Suprapubic skin (tissue), 4 donors: ENCODE measurements around the gene RPS6KA1. TPM values are rescaled to one million over a fixed set of nuclear protein-coding genes. Genes with fewer than 3 reads are reported as not detected.

Experiments
- DNase-seq, 2 donors: peaks; one replicate each; pipeline ENCODE4 v3.0.0-alpha.2; 2019; ENCODE audit warnings: low spot score in 2 of 2
- H3K27ac ChIP-seq: fragments of 200-600 bp; sonication (generic); one replicate; pipeline ENCODE4 v1.5.1; 2019
- H3K27me3 ChIP-seq: fragments of 200-600 bp; sonication (generic); one replicate; pipeline ENCODE4 v1.5.1; 2019
- H3K36me3 ChIP-seq: fragments of 200-600 bp; sonication (generic); one replicate; pipeline ENCODE4 v1.5.1; 2019
- H3K4me1 ChIP-seq: fragments of 200-600 bp; sonication (generic); one replicate; pipeline ENCODE4 v1.5.1; 2019
- H3K4me3 ChIP-seq: fragments of 200-600 bp; sonication (generic); one replicate; pipeline ENCODE4 v1.5.1; 2019; ENCODE audit warnings: mild to moderate bottlenecking
- H3K9me3 ChIP-seq: fragments of 200-600 bp; sonication (generic); one replicate; pipeline ENCODE4 v1.5.1; 2019
- CTCF ChIP-seq, 2 donors: fragments of 200-600 bp in 1 of 2; fragments of 450-650 bp in 1 of 2; sonication (generic) in 1 of 2; IDR thresholded peaks; one replicate each; pipeline ENCODE4 v1.5.1; 2016 to 2019; ENCODE audit warnings: antibody characterized with exemption in 2 of 2, mild to moderate bottlenecking in 1 of 2, moderate library complexity in 1 of 2
- EP300 ChIP-seq: sonication (generic); formaldehyde crosslinking; IDR thresholded peaks from one replicate; pipeline ENCODE4 v1.6.1; 2017; ENCODE audit warnings: antibody characterized with exemption
- POLR2A ChIP-seq, 2 donors: fragments of 450-650 bp; IDR thresholded peaks; one replicate each; pipeline ENCODE4 v1.6.1; 2017; ENCODE audit warnings: antibody characterized with exemption in 2 of 2, mild to moderate bottlenecking in 2 of 2, moderate library complexity in 2 of 2
- POLR2AphosphoS5 ChIP-seq, 3 donors: sonication (generic); formaldehyde crosslinking; IDR thresholded peaks; one replicate each; pipeline ENCODE4 v1.6.1; 2017; ENCODE audit warnings: antibody characterized with exemption in 3 of 3
- WGBS: methylation state at CpG from one replicate; pipeline ENCODE4 v1.1.5; 2018; 5-methylcytosine and 5-hydroxymethylcytosine counted together
- total RNA-seq, 4 donors: library from RNA; depleted of rRNA; stranded (reverse); fragments of >200 nt; gene quantifications; one replicate each; pipeline ENCODE4 v1.1.0, GENCODE V29; 2016

Gene RPS6KA1
- total RNA-seq, 4 donors from 2014 or later = 37.8 to 50.9 (median 43.7) TPM

- no peak for DNase-seq
- Histone ChIP-seq H3K9me3 (no peaks in the 10 kb centered on the region), H3K36me3 (no peaks in the 10 kb centered on the region), H3K27me3 (peaks cover 5% of the 10 kb centered on the region), H3K27ac (no peak overlapping the region), H3K4me3 (no peak overlapping the region), H3K4me1 (no peaks in the 10 kb centered on the region)
- no peak for TF ChIP-seq CTCF (IDR thresholded peaks at IDR 0.05)
- no peak for TF ChIP-seq POLR2AphosphoS5 (IDR thresholded peaks at IDR 0.05)
- no peak for TF ChIP-seq POLR2A (IDR thresholded peaks at IDR 0.05)
- TF ChIP-seq EP300 = no peak
- WGBS = 74% methylated on average over 4 of the region's 4 CpGs
Measured at GRCh38 chr1:26516987-26517765, 12.4 kb upstream of the RPS6KA1 start.

- no peak for DNase-seq
- H3K27me3 ChIP-seq = peaks cover 10% of the 10 kb centered on the region
- WGBS = 69% methylated on average over 1 of the region's 1 CpG
- H3K9me3 ChIP-seq = no peaks in the 10 kb centered on the region
- TF ChIP-seq EP300 (no peak), POLR2AphosphoS5 (IDR thresholded peaks at IDR 0.05) (no peak), CTCF (IDR thresholded peaks at IDR 0.05) (no peak), POLR2A (IDR thresholded peaks at IDR 0.05) (no peak)
- H3K27ac ChIP-seq = no peak overlapping the region
- no peaks in the 10 kb centered on the region for H3K4me1 ChIP-seq
- no peaks in the 10 kb centered on the region for H3K36me3 ChIP-seq
- H3K4me3 ChIP-seq = no peak overlapping the region
Measured at GRCh38 chr1:26517766-26518049, 11.9 kb upstream of the RPS6KA1 start.

- 80% methylated on average over 6 of the region's 6 CpGs for WGBS
- H3K36me3 ChIP-seq = no peaks in the 10 kb centered on the region
- TF ChIP-seq POLR2A (IDR thresholded peaks at IDR 0.05) (no peak), EP300 (no peak), POLR2AphosphoS5 (IDR thresholded peaks at IDR 0.05) (no peak), CTCF (IDR thresholded peaks at IDR 0.05) (no peak)
Measured at GRCh38 chr1:26518355-26518754, 11.2 kb upstream of the RPS6KA1 start.

DNA sequence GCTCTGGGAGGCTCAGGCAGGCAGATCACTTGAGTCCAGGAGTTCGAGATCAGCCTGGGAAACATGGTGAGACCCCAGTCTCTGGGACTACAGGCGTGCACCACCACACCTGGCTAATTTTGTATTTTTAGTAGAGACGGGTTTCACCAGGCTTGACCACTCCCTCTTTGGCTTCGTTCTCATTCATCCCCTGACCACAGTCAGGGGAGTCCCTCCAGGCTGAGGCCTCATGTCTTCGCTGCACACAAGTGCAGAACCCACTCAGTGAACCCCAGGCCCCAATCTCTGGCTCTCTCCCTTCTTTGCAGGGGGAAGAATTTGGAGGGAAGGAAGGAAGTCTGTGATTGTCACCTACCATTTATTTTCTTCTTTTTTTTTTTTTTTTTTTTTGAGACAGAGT is 9.2 kb upstream of the RPS6KA1 start:
- Histone ChIP-seq H3K4me1 (no peaks in the 10 kb centered on the region), H3K9me3 (no peaks in the 10 kb centered on the region), H3K4me3 (no peak overlapping the region), H3K27ac (no peak overlapping the region), H3K27me3 (peaks cover 16% of the 10 kb centered on the region), H3K36me3 (no peaks in the 10 kb centered on the region)
- TF ChIP-seq POLR2A (IDR thresholded peaks at IDR 0.05) (no peak), CTCF (IDR thresholded peaks at IDR 0.05) (no peak), EP300 (no peak), POLR2AphosphoS5 (IDR thresholded peaks at IDR 0.05) (no peak)
- DNase-seq = no peak
- 86% methylated on average over 5 of the region's 5 CpGs for WGBS

More at GRCh38 chr1:26518355-26518754, 11.2 kb upstream of the RPS6KA1 start:
- DNase-seq = no peak
- peaks cover 12% of the 10 kb centered on the region for H3K27me3 ChIP-seq
- H3K9me3 ChIP-seq = no peaks in the 10 kb centered on the region
- no peak overlapping the region for H3K4me3 ChIP-seq
- no peaks in the 10 kb centered on the region for H3K4me1 ChIP-seq
- H3K27ac ChIP-seq = no peak overlapping the region

DNA sequence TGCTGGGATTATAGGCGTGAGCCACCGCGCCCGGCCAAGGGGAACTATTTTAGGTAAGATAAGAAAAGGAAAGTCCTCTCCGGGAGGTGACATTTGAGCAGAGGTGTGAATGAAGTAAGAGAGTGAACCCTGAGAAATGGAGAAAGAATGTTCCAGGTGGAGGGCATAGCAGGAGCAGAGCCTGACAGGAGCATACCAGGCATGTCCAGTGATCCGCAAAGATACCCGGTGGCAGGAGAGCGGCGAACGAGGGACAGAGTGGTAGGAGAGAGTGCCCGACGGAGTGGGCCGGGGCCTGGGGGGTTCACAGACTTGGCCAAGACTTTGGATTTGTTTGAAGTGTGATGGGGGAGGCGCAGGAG is 7.9 kb upstream of the RPS6KA1 start:
- H3K9me3 ChIP-seq = no peaks in the 10 kb centered on the region
- no peak for TF ChIP-seq POLR2A (IDR thresholded peaks at IDR 0.05)
- no peak for TF ChIP-seq CTCF (IDR thresholded peaks at IDR 0.05)
- no peak for TF ChIP-seq EP300
- TF ChIP-seq POLR2AphosphoS5 (IDR thresholded peaks at IDR 0.05) = no peak
- 75% methylated on average over 14 of the region's 14 CpGs for WGBS
- no peak overlapping the region for H3K4me3 ChIP-seq
- H3K27me3 ChIP-seq = peaks cover 19% of the 10 kb centered on the region
- H3K27ac ChIP-seq = no peak overlapping the region
- no peaks in the 10 kb centered on the region for H3K36me3 ChIP-seq
- no peaks in the 10 kb centered on the region for H3K4me1 ChIP-seq
- no peak for DNase-seq
